ENCODE measurements around the gene MED15. TPM values are rescaled to one million over a fixed set of nuclear protein-coding genes. Genes with fewer than 3 reads are reported as not detected.

MED15 gene
- total RNA-seq, 1 donor = 36.9 TPM

DNA sequence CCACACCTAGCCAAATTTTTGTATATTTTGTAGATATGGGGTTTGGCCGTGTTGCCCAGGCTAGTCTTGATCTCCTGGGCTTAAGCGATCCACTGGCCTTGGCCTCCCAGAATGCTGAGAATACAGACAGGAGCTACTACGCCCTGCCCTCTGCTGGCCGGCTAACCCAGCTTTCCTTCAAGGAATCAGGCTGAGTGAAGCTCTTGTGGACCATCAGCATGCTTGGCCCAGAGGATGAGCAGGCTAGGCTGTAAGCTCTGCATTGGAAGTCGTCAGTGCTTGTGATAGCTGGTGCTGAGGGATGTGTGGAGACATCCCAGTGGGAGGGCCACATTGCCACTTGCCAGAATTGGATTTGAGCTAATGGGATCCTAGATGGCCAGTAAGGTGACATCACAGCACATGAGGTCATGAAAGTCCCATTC, 60.6 kb downstream of the MED15 start:
- TF ChIP-seq, protein P1, sequence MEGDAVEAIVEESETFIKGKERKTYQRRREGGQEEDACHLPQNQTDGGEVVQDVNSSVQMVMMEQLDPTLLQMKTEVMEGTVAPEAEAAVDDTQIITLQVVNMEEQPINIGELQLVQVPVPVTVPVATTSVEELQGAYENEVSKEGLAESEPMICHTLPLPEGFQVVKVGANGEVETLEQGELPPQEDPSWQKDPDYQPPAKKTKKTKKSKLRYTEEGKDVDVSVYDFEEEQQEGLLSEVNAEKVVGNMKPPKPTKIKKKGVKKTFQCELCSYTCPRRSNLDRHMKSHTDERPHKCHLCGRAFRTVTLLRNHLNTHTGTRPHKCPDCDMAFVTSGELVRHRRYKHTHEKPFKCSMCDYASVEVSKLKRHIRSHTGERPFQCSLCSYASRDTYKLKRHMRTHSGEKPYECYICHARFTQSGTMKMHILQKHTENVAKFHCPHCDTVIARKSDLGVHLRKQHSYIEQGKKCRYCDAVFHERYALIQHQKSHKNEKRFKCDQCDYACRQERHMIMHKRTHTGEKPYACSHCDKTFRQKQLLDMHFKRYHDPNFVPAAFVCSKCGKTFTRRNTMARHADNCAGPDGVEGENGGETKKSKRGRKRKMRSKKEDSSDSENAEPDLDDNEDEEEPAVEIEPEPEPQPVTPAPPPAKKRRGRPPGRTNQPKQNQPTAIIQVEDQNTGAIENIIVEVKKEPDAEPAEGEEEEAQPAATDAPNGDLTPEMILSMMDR (IDR thresholded peaks at IDR 0.05; ENCODE audit: extremely low read depth, low read depth, low read length) = peak; percentile 66
- Histone ChIP-seq H3K79me2 (ENCODE audit: insufficient read depth, low read length) (peaks cover 43% of the 10 kb centered on the region), H2AFZ (ENCODE audit: low read length) (no peak overlapping the region), H3K4me2 (ENCODE audit: insufficient read depth, low read length) (peak overlapping the region; percentile 19), H3K4me3 (ENCODE audit: insufficient read depth, low read length) (no peak overlapping the region), H4K20me1 (ENCODE audit: insufficient read depth, low read length) (peaks cover 71% of the 10 kb centered on the region), H3K36me3 (ENCODE audit: insufficient read depth, low read length) (peaks cover 74% of the 10 kb centered on the region), H3K27me3 (ENCODE audit: insufficient read depth, low read length) (no peaks in the 10 kb centered on the region), H3K4me1 (ENCODE audit: insufficient read depth, low read length) (peaks cover 47% of the 10 kb centered on the region), H3K9me3 (ENCODE audit: low read depth, low read length) (no peaks in the 10 kb centered on the region), H3K27ac (ENCODE audit: low read depth, low read length) (peak overlapping the region; percentile 91)
- DNase-seq (ENCODE audit: insufficient read length, low spot score, missing footprints) = peak; percentile 82

DNA sequence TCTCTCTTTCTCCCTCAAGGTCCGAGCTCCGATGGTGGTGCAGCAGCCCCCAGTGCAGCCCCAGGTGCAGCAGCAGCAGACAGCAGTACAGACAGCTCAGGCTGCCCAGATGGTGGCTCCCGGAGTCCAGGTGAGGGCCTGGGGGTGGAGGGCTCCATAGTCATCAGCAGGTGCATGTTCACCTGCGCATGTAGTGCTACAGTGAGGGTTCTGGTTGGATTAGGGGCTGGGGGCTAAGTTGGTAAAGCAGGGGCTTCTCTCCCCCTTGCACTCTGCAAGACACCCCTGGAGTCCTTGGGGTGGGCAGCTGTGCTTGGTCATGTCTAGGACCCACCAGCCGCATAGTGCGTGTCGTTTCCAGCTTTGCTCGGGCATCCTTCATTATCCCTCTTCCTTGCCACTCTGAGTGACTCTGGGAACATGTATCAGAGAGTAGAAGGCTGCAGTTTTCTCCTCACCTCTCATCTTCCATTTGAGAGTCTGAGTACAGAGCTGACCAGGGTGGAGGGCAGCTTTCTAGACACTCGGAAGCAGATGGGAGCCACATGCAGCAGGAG, 61.2 kb downstream of the MED15 start:
- H3K79me2 ChIP-seq (ENCODE audit: insufficient read depth, low read length) = peaks cover 43% of the 10 kb centered on the region
- TF ChIP-seq, protein P1 (IDR thresholded peaks at IDR 0.05; ENCODE audit: extremely low read depth, low read depth, low read length) = no peak
- H3K9me3 ChIP-seq (ENCODE audit: low read depth, low read length) = no peaks in the 10 kb centered on the region
- H3K4me1 ChIP-seq (ENCODE audit: insufficient read depth, low read length) = peaks cover 47% of the 10 kb centered on the region
- H3K27me3 ChIP-seq (ENCODE audit: insufficient read depth, low read length) = no peaks in the 10 kb centered on the region
- H3K4me2 ChIP-seq (ENCODE audit: insufficient read depth, low read length) = peak overlapping the region; percentile 52
- peak overlapping the region; percentile 91 for H3K27ac ChIP-seq (ENCODE audit: low read depth, low read length)
- no peak overlapping the region for H2AFZ ChIP-seq (ENCODE audit: low read length)
- peaks cover 74% of the 10 kb centered on the region for H3K36me3 ChIP-seq (ENCODE audit: insufficient read depth, low read length)
- no peak overlapping the region for H3K4me3 ChIP-seq (ENCODE audit: insufficient read depth, low read length)
- DNase-seq (ENCODE audit: insufficient read length, low spot score, missing footprints) = no peak
- H4K20me1 ChIP-seq (ENCODE audit: insufficient read depth, low read length) = peaks cover 71% of the 10 kb centered on the region

DNA sequence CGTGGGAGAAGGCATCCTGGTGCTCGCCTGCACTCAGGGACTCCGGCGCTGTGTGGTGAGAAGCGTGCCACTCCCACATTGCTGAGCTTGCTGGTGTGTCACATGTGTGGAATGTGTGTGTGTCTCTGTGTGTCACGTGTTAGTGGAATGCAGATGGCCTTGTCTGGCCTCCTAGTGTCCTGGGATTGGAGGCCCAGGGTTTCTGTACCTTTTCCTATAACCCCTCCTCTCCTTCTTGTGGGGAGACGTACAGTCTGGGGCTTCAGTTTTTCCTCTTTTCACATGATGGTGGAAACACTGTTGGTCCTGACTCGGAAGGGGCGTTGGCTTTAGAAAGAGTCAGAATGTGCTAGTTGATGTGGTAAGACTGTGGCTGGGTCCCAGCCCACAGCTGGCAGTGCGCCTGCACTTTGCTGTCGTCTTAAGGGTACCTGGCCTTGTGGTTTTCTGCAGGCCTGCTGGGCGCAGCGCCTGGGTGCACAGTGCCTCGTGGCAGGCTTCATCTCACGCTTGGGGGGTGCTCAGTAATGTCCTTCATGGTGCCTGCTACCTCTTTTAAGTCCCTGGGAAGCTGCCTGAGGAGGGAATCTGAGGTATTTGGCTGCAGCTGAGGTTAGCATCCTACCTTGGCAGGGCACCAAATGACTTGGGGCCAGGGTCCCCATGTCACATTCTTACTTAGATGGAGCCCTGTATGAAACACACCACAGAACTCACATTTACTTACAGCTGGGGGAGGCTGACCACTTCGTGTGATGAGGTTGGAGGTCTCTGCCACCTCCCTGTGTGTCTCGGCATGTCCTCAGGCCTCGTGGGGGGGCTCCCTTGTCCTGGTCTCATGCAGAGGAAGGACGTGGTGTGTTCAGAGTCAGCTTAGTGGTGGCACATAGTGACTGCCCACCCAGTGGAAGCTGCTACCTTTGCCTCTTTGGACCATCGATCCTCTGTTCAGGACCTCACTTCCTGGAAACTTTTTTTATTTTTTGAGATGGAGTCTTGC, 61.9 kb downstream of the MED15 start:
- H3K9me3 ChIP-seq (ENCODE audit: low read depth, low read length) = no peaks in the 10 kb centered on the region
- H3K36me3 ChIP-seq (ENCODE audit: insufficient read depth, low read length) = peaks cover 81% of the 10 kb centered on the region
- H3K27ac ChIP-seq (ENCODE audit: low read depth, low read length) = peak overlapping the region; percentile 91
- peaks cover 66% of the 10 kb centered on the region for H4K20me1 ChIP-seq (ENCODE audit: insufficient read depth, low read length)
- peak; percentile 98 for DNase-seq (ENCODE audit: insufficient read length, low spot score, missing footprints)
- H3K79me2 ChIP-seq (ENCODE audit: insufficient read depth, low read length) = peaks cover 43% of the 10 kb centered on the region
- H3K4me1 ChIP-seq (ENCODE audit: insufficient read depth, low read length) = peaks cover 47% of the 10 kb centered on the region
- no peaks in the 10 kb centered on the region for H3K27me3 ChIP-seq (ENCODE audit: insufficient read depth, low read length)
- no peak overlapping the region for H2AFZ ChIP-seq (ENCODE audit: low read length)
- peak overlapping the region; percentile 52 for H3K4me2 ChIP-seq (ENCODE audit: insufficient read depth, low read length)
- TF ChIP-seq, protein P1 (IDR thresholded peaks at IDR 0.05; ENCODE audit: extremely low read depth, low read depth, low read length) = no peak
- no peak overlapping the region for H3K4me3 ChIP-seq (ENCODE audit: insufficient read depth, low read length)

DNA sequence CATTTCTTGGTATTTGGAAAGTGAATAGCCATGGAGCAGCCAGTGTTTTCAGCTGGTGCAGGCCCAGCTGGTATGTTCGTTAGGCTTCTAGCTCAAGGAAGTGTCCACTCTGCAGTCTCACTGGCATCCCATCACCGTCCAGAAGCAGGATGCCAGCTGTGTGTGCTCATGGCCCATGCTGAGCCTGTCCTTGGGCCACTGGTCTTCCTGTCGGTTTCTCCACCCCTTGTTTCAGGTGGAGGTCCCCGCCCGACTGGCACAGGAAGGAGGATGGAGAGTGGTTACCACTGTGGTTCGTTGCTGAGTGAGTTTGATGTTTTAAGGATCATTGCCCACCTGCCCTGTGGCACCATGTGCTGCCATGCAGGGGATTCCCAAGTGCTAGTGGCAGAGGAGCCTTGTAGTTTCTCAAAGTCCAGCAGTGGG, 63.7 kb downstream of the MED15 start:
- Histone ChIP-seq H3K27me3 (ENCODE audit: insufficient read depth, low read length) (no peaks in the 10 kb centered on the region), H3K4me1 (ENCODE audit: insufficient read depth, low read length) (peaks cover 47% of the 10 kb centered on the region), H3K79me2 (ENCODE audit: insufficient read depth, low read length) (peaks cover 49% of the 10 kb centered on the region), H2AFZ (ENCODE audit: low read length) (no peak overlapping the region), H3K4me2 (ENCODE audit: insufficient read depth, low read length) (no peak overlapping the region), H3K9me3 (ENCODE audit: low read depth, low read length) (no peaks in the 10 kb centered on the region), H3K36me3 (ENCODE audit: insufficient read depth, low read length) (peaks cover 82% of the 10 kb centered on the region), H3K4me3 (ENCODE audit: insufficient read depth, low read length) (no peak overlapping the region), H4K20me1 (ENCODE audit: insufficient read depth, low read length) (peaks cover 61% of the 10 kb centered on the region), H3K27ac (ENCODE audit: low read depth, low read length) (peak overlapping the region; percentile 58)
- TF ChIP-seq, protein P1 (IDR thresholded peaks at IDR 0.05; ENCODE audit: extremely low read depth, low read depth, low read length) = no peak
- peak; percentile 42 for DNase-seq (ENCODE audit: insufficient read length, low spot score, missing footprints)

Measured in osteoblast (primary cell).